ENCODE data around the gene CCR6.
"Not testable (repeated sequence)": the region's sequence is repeated elsewhere in the genome, so short reads cannot be mapped to it uniquely, and the experiment has no call there.

DNA sequence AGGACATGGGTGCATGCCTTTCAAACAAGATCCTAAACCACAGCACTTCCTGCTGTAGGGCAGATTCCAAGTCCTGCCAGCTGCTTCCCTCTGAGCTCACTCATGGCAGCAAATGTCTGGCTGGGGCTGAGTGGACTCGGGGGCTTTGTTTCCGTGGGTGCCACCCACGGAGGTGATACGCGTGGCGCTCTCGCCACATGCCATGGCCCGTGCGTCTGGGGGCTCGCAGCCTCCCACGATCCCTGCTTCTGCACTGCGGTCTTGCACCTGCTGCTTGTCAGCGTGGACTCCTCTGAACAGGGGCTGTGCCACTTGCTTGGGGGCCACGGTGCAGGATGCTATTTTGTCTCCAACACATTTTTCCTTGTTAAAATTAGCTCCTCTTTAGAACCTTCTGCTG, 54.4 kb downstream of the CCR6 start:
- TF ChIP-seq CTCF (IDR thresholded peaks at IDR 0.05 in 4 of 5, conservative IDR thresholded peaks at IDR 0.05 in 1 of 5); POLR2A (IDR thresholded peaks at IDR 0.05): not testable (repeated sequence)

Data from gastrocnemius medialis (tissue), 4 donors.